Measurements from ENCODE around the gene BIRC5.

Gene BIRC5

DNA sequence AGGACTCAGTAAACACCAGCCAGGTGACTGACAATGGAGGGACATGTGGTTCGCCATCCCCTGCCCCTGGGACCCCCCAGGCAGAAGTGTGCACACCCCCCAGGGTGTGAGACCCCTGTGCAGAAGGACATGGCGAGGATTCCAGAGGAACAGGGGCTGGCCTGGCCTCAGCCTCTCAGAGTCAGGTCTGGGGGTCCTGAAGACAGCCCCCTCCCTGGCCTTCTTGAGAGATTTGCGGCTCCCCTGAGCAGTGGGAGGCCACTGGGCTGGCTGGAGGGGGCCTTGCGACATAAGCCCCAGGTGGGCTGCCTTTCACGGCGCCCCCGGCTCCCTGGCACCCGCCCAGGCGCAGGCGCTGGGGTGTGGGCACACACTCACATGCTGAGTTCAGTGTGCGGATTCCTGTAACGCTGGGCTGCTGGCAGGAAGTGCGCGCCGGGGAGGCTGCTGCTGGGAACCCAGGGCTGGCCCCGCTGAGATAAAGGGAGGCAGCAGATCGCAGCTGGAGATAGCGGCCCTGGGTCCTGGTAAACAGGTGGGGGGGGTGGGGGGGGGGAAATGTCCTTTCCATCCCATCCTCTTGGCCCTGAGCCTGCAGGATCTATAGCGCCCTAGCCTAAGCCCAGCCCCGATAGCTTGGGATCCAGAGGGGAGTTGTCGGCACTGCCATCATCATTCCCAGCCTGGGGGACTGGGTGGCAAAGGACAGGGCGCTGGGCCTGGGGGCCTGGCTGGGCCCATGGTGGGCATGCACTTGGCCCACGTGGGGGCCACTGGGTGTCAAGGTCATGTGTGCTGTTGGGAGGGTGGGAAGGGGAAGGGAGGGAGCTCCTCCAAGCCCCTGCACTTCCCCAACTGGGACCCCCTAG, 44.5 kb downstream of the BIRC5 start:
- no peak for DNase-seq

DNA sequence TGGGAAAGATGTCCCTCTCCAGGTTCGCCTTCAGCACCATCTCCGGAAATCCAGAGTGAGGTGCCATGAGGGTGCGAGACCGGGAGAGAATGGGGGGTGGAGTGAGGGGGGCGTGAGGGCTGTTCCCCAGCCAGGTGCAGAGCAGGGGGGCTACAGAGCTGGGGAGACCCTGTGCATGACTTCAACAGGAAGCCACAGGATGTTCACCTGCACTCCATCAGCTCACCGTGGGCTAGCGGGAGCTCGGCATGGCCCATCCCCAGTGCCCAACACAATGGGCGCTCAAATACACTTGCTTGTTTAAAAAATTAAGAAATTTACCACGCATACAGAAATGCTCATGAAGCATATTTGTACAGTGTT, 45.1 kb downstream of the BIRC5 start:
- DNase-seq, result no peak

DNA sequence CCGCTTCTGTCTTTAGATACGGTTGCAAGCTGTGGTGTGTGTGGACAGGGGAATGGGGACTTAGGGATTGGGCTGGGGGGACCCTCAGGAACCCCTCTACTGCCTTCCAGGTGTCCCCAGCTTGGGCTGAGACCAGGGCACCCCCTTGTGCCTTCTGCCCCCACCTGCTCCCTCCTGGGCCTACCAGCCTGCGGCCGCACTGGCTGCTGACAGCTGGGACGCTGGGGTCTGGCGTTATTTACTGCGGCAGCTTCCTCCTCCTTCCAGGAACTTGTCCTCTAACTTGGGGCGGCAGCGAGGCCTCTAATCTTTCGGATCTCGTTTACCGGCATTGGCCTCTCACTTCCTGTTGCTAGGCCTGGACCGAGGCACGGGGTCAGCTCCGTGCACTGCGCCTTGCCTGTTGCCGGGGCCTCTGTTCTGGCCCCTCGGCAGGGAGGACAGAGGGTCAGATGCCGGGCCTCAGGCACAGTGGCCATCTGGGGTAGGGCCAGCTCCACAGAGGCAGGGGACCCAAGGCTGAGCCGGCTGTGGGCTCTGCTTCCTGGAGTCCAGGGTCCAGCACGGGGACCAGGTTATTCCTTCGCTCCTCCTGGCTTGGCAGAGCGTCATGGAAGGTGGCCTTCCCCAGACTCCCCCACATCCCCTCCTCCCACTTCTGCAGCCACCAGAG, 49.1 kb downstream of the BIRC5 start:
- DNase-seq, result no peak

DNA sequence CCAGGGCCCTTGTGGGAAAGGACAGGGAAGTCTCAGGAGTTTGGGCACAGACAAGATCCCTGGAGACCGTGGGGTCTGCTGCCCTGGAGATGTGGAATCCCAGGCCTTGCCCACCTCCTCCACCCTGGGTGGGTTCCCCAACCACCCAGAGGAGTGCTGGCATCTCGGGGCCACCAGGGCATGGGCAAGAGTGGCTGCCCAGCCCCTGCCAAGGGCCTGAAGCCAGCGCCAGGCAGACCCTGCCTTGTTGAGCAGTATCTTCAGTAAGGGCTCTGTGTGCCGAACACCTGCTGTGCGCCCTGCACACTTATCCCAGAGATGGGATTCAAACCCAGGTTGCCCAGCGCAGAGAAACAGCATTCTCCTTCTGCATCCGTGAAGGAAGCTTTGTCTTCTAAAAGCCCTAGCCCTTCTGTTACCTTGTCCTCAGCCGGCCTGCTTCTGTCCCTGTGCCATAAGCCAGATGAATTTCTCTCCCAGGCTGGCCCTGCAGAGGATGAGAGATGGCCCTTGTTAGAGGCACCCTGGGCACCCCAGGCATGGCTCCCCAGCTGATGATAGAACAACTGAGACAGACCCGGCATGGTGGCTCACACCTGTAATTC, 49.8 kb downstream of the BIRC5 start:
- no peak for DNase-seq

DNA sequence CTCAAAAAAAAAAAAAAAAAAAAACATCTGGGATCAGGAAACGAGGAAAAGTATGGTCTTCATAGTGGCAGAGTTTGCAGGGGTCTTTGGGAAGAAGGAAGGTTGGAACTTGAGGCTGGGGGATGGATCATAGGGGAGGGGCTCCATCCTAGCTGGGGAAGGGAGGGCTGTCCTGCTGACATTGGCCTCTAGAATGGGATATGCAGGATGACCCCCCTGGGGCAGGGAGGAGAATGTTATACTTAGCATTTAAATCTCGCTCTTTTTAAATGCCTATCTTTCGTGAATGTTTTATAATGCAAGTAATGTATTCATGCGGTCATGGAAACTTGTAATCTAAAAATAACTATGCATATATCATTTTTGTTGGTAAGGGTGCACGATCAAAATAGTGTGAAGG, 50.5 kb downstream of the BIRC5 start:
- no peak for DNase-seq

DNA sequence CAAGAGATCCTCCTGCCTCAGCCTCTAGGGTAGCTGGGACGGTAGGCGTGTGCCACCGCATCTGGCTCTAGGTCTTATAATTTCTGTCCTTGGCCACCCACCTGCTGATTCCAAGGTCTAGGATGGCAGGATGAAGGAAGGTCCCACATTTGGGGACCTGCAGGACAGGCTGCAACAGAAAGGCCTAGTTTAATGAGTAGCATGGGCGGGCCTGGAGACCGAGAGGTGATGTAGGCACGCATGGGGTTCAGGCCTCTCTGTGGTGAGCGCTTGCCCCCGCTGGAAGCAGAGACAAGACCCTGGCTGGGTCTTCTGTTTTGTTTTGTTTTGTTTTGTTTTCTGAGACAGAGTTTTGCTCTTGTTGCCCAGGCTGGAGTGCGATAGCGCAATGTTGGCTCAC, 51.1 kb downstream of the BIRC5 start:
- no peak for DNase-seq

DNA sequence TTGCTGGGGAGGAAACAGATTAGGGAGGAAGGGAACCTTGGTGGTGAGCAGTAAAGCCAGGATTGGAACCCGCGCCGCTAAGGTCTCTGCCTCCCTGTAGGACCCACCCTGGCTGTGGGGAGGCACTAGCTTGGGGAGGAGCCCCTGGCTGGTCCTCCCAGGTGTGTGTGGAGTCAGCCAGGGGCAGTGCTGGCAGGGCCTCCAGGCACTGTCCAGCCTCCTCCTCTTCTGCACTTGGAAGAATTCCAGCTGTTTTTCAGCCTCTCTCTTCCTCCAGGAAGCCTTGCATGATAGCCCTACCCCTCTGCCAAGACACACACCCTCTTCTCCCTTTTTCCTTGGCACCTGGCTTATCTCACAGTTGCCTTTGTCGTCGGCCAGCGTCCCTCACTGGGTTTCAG, 52.2 kb downstream of the BIRC5 start:
- no peak for DNase-seq

DNA sequence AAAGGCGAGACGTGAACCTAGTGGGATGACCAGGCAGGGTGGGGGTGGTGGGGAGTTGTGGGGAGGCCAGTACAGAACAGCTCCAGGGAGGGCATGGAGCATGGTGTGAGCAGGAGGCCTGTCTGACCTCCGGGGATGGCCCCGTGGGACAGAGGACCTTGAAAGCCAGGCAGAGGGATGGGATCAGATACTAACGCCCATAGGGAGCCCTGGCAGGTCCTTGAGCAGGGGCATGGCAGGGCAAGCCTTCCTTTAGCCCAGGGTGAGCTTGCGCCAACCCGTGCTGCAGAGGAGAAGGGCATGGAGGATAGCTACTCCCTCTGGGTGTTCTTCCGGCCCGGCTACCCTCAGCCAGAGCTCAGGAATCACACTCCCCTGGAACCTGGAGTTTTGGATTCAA, 52.7 kb downstream of the BIRC5 start:
- DNase-seq, result no peak

DNA sequence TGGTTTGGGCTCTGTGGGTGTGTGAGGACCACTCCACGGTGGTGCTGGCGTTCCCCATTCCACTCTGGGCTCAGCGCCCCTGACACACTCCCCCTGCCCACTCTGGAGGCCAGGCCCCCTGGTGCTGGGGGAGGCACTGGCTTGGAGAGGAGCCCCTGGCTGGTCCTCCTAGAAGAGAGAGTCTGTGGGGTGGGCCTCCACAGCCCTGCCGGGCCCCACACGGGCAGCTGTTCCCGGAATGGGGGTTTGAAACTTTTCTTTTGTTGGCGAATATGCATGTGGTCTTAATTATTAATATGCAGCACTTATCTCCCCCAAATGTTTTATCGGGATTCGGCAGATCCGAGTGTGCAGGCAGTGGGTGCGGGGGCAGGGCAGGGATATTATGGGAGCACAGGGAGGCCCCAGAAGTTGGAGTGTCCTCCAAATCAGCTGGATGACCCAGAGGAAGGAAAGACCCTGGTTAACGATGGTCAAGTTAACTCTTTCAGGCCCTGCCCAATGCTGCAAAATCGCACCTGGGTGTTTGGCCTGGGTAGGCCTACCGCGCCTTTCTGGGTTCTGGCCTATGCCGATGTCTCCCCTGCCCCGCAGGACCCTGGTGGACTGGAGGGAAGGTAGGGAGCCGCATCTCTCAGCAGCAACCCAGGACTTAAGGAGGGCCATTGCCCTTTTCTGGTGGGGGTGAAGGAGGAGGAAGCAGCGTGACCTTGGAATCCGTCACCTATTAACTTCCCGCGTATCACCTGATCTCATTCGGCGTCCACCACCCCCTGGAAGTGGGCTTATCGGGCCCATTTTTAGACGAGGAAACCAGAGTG, 53.4 kb downstream of the BIRC5 start:
- no peak for DNase-seq

DNA sequence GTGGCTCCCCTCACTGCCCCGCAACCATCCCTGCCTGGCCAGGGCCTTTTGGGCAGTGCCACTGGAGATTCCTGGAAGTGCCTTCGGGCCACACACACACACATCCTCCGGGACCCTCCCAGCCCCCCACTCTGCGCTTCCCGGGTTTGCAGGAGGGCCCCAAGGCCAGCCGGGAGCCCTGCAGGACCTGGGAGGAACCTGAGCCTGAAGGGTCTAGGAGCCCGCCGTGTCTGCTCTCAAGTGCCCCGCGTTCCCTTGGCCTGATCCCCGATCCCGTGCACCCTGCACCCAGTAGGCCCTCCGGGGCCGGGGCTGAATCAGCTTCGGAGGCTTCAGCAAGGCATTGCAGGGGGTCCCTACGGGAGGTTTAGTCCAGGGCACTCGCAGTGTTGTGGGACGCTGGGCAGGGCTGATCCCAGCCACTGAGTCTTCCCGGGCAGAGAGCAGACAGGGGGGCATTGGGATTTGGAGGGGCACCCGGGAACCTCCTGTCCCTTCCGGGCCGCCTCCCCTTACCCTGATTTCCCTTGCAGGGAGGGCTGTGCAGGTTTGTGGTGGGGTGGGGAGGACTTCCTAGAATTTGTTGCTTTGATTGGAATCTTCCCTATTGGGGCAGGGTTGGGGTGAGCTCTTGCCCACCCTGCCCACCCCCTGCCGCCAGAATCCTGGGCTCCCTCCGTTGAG, 54.3 kb downstream of the BIRC5 start:
- DNase-seq, result no peak

DNA sequence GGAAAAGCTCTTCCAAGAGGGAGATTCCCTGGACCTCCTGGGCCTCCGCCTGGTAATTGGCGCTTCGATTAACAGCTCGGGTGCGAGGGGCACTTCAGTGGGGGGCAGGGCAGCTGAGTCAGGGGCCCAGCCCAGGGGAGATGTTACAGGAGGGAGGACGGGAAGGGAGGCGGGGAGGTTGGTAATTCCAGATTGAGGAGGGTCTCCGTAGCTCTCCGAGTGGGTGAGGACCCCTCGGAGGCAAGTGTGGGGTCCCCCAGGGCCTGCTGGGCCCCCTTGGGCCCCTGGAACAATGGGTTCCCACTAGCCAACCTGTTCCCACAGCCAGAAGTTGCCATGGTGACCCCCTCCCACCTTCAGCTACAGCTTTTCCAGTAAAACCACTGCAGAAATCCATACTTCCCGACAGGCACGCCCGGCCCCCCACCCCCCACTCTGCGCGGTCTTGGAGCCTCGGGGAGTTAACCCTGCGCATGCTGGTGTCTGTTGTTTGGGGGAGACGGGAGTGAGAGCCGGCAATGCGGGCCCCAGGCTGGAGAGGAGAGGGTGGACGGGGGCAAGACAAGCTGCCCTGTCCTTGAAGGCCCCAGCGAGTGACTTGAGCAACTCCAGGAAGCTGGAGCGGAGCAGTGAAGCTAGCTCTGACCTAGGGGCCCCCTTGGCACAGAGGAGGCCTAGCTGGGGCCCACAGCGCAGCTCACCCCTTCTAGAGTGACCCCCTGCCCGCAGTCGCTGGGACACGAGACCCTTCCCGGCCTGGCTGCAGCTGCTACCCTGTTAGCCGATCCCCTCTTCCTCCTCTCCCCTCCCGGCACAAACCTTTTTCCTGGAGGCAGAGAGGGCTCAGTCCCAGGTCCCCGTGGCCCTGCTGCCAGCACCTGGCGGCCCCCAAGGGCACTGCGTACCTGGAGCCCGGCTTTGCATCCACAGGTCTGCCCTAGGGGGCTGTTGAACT, 55.2 kb downstream of the BIRC5 start:
- peak; percentile 6 for DNase-seq

DNA sequence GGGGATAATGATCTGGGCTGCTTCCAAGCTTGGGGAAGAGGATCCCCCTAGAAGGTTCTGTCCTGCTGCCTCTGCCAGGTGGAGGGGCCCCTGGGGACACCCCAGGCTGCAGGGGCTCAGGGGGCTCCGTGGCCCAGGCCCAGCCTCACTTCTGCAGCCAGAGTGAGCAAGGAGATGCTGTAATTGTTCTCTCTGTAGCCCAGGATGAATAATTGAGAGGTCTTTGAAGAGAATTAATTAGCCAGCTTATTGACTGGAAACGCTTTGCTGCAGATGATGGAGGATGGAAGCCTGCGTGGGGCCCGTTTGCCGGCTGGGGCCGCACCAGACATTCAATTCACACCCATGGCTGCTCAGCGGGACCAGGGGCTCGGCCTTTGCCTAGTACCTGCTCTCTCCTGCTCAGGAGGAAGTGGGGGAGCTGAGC, 55.9 kb downstream of the BIRC5 start:
- no peak for DNase-seq

DNA sequence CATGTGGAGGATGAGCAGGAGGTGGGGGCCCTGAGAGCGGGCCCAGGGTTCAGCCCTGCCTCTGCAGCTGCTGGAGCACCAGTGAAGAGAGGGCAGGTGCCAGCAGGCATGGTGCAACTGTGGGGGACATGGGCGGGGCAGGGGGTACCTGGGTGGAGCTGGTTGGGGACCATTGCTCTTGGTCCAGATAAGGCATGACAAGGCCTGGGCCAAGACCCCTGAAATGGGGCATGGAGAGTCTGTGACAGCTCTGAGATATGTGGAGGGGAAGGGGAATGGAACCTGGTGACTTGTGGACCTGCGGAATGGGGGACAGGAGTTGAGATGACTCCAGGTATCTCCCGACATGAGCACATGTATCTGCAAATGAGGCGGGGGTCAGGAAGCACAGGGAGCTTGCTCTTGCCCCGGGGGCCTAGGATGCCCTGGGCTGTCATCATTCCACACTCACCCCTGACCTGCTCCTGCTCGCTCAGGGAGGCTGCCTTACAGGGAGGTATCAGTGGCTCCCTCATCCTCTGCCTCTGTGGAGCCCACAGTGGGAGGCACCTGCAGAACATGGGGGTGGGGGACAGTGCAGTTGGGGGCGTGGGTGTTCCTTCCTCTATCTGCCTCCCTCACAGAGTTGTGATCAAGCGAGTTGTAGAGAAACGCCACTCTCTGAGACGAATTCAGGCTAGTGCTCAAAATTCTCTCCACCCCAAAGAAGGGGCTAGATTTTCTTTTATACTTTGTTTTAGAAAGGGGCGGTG, 57.5 kb downstream of the BIRC5 start:
- DNase-seq, result no peak

DNA sequence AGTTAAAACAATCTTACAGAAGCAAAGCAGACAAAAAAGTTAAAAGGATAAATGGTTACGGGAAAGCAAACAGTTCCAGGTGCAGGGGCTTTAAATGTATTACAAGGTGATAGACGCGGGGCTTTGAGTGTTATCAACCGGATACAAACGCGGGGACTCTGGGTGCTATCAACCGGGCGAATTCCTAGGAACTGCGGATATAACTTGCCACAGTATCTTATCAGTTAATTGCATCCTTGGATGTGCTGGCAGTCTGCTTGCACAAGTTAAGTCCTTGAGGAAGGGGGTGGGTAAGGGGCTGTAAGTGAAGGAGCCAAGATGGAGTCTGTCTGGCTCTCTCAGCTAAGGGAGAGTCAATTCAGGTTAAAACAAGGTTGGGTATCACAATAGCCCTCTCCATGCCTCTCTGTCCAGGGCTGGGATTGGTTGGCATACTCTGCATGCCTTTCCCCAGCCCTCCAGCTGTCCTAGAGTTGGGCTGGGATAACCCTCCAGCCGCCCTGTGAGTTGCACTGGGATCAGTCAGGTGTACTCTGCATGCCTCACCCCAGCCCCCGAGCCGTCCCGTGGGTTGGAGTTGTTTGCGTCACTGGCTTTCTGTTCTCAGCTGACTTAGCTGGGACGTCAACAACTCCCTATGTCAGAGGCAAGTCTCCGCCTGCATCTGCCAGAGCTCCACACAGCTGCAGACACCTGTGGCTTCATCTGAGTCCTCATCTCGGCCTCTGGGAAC, 58.3 kb downstream of the BIRC5 start:
- no peak for DNase-seq

DNA sequence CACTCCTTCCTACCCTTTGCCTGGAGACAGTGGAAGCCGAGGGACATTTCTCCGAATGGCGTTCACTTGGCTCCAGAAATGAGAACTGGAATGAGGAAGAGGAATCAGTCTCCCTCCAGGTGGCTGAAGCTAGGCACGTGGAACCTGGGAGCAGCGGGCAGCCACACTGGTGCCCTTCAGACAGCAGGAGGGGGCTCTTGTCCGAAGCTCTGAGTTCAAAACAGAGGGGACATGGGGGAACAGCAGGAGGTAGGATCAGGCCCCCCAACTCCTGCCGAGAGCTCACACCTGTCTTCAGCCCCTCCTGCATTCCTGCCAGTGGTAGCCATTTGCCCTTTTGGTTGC, 58.8 kb downstream of the BIRC5 start:
- DNase-seq, result no peak

DNA sequence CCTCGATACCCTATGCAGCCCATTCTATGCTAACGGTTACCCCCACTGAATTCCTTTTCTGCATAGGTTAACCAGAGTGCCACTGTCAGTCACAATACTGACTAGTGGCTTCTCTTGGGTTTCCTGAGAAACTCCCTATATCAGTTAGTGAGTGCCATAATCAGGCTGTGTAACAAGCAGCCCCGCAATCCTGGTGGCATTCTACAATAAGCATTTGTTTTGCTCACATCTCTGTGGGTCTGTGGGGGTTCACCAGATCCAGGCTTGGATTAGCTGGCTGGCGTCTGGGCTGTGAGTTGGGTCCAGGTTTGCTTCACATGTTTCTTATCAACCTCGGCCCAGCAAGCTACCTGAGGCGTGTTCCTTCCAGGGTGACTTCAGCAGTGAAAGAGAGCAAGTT, 59.8 kb downstream of the BIRC5 start:
- no peak for DNase-seq

Measured in NCI-H1092 treated with DMSO at 0.1 percent for 48 hours (cell line).